Upper lobe of right lung (tissue), 1 donor: ENCODE measurements around the gene GLIS2. TPM values are rescaled to one million over a fixed set of nuclear protein-coding genes. Genes with fewer than 3 reads are reported as not detected.

Experiments
- ATAC-seq: fragments of 200-7000 bp; cut with Tn5 transposase; one replicate; pipeline ENCODE4 v1.9.1; 2020; ENCODE audit warnings: mild to moderate bottlenecking, moderate library complexity
- DNase-seq: peaks from one replicate; pipeline ENCODE4 v3.0.0-alpha.2; 2020
- H3K27ac ChIP-seq: fragments of 200-600 bp; one replicate; pipeline ENCODE4 v1.8.0; 2022
- H3K27me3 ChIP-seq: fragments of 200-600 bp; one replicate; pipeline ENCODE4 v1.8.0; 2022; ENCODE audit warnings: mild to moderate bottlenecking
- H3K36me3 ChIP-seq: fragments of 200-600 bp; one replicate; pipeline ENCODE4 v1.8.0; 2022
- H3K4me1 ChIP-seq: fragments of 200-600 bp; one replicate; pipeline ENCODE4 v1.8.0; 2022
- H3K4me3 ChIP-seq: fragments of 200-600 bp; one replicate; pipeline ENCODE4 v1.8.0; 2022; ENCODE audit warnings: mild to moderate bottlenecking
- H3K9me3 ChIP-seq: fragments of 200-600 bp; one replicate; pipeline ENCODE4 v1.8.0; 2022
- CTCF ChIP-seq: fragments of 200-600 bp; IDR thresholded peaks from one replicate; pipeline ENCODE4 v1.8.0; 2022; ENCODE audit warnings: antibody characterized with exemption
- intact Hi-C: fragments of 100-400 bp; cut with DNase I; formaldehyde crosslinking; loops from one replicate; pipeline ENCODE4 v1.11.0; 2022
- total RNA-seq: library from RNA; stranded (reverse); fragmentation: NEBNext Ultra II Directional; extraction: Animal tissue kit (Norgen Biotek cat#: 25700); gene quantifications from one replicate; pipeline ENCODE4 v1.2.1, GENCODE V29; 2021
- donor health status: DM: no; HTN: yes; CAD: no; lungs with severe emphysema.

Gene GLIS2
- total RNA-seq, 1 donor from 2014 or later, result 34.1 TPM

GRCh38 chr16:4298761-4299522 is 16.9 kb upstream of the GLIS2 start:
- H3K4me1 ChIP-seq, result peaks cover 20% of the 10 kb centered on the region
- H3K9me3 ChIP-seq, result no peaks in the 10 kb centered on the region
- ATAC-seq (peak; percentile 98), DNase-seq (peak; percentile 93)
- no peaks in the 10 kb centered on the region for H3K36me3 ChIP-seq
- TF ChIP-seq CTCF, result no peak
- H3K27ac ChIP-seq, result peak overlapping the region; percentile 87
- H3K27me3 ChIP-seq, result no peaks in the 10 kb centered on the region
- intact Hi-C loops, result no loop called here
- no peak overlapping the region for H3K4me3 ChIP-seq

GRCh38 chr16:4301177-4301576 is 14.7 kb upstream of the GLIS2 start:
- Histone ChIP-seq H3K9me3 (no peaks in the 10 kb centered on the region), H3K4me3 (no peak overlapping the region), H3K27me3 (no peaks in the 10 kb centered on the region), H3K27ac (no peak overlapping the region), H3K4me1 (peaks cover 14% of the 10 kb centered on the region), H3K36me3 (no peaks in the 10 kb centered on the region)
- no peak for TF ChIP-seq CTCF
- no peak for DNase-seq
- intact Hi-C loops, result no loop called here
- no peak for ATAC-seq

- Histone ChIP-seq H3K4me3 (no peak overlapping the region), H3K9me3 (no peaks in the 10 kb centered on the region), H3K27ac (no peak overlapping the region), H3K27me3 (no peaks in the 10 kb centered on the region), H3K4me1 (peaks cover 20% of the 10 kb centered on the region), H3K36me3 (no peaks in the 10 kb centered on the region)
- DNase-seq (no peak), ATAC-seq (no peak)
- no peak for TF ChIP-seq CTCF
- intact Hi-C loops, result no loop called here
Measured at GRCh38 chr16:4301968-4302367, 13.9 kb upstream of the GLIS2 start.

- Histone ChIP-seq H3K36me3 (no peaks in the 10 kb centered on the region), H3K27me3 (no peaks in the 10 kb centered on the region), H3K9me3 (no peaks in the 10 kb centered on the region), H3K27ac (no peak overlapping the region), H3K4me1 (peaks cover 14% of the 10 kb centered on the region), H3K4me3 (no peak overlapping the region)
- TF ChIP-seq CTCF, result no peak
- DNase-seq (no peak), ATAC-seq (no peak)
- intact Hi-C loops, result no loop called here
Measured at GRCh38 chr16:4303973-4304372, 11.9 kb upstream of the GLIS2 start.

GRCh38 chr16:4306470-4307214 is 9.2 kb upstream of the GLIS2 start:
- TF ChIP-seq CTCF, result no peak
- ATAC-seq, result no peak
- H3K36me3 ChIP-seq, result no peaks in the 10 kb centered on the region
- intact Hi-C loops, result no loop called here
- no peak for DNase-seq
- H3K9me3 ChIP-seq, result no peaks in the 10 kb centered on the region
- H3K27ac ChIP-seq, result peak overlapping the region; percentile 79
- peaks cover 5% of the 10 kb centered on the region for H3K4me1 ChIP-seq
- peak overlapping the region; percentile 54 for H3K4me3 ChIP-seq
- H3K27me3 ChIP-seq, result no peaks in the 10 kb centered on the region
